Right lobe of liver (tissue), 4 donors: ENCODE data around the gene JMJD8.

ENCODE experiments used
- POLR2A ChIP-seq: fragments of 450-650 bp; IDR thresholded peaks from one replicate; pipeline ENCODE4 v1.6.1; 2017; ENCODE audit warnings: antibody characterized with exemption, mild to moderate bottlenecking
- TF ChIP-seq, protein P1 (sequence below), 4 donors: fragments of 200-600 bp in 3 of 4; fragments of 450-650 bp in 1 of 4; IDR thresholded peaks; one replicate each; pipeline versions ENCODE4 v1.5.1 to v1.8.0; 2016 to 2022; ENCODE audit warnings: antibody characterized with exemption in 4 of 4, mild to moderate bottlenecking in 2 of 4
- donor health status: DM: no; HTN: no; CAD: no.
- donor health status: DM: no; HTN: no; CAD: no.
- donor health status: DM: no; HTN: yes; CAD: no.

GRCh38 chr16:711548-712320, 27.6 kb upstream of the JMJD8 start:
- TF ChIP-seq, protein P1, sequence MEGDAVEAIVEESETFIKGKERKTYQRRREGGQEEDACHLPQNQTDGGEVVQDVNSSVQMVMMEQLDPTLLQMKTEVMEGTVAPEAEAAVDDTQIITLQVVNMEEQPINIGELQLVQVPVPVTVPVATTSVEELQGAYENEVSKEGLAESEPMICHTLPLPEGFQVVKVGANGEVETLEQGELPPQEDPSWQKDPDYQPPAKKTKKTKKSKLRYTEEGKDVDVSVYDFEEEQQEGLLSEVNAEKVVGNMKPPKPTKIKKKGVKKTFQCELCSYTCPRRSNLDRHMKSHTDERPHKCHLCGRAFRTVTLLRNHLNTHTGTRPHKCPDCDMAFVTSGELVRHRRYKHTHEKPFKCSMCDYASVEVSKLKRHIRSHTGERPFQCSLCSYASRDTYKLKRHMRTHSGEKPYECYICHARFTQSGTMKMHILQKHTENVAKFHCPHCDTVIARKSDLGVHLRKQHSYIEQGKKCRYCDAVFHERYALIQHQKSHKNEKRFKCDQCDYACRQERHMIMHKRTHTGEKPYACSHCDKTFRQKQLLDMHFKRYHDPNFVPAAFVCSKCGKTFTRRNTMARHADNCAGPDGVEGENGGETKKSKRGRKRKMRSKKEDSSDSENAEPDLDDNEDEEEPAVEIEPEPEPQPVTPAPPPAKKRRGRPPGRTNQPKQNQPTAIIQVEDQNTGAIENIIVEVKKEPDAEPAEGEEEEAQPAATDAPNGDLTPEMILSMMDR (IDR thresholded peaks at IDR 0.05): peak; percentile 91 to 96 (median 94)
- no peak for TF ChIP-seq POLR2A
